ENCODE measurements around the gene CATSPERD.

DNA sequence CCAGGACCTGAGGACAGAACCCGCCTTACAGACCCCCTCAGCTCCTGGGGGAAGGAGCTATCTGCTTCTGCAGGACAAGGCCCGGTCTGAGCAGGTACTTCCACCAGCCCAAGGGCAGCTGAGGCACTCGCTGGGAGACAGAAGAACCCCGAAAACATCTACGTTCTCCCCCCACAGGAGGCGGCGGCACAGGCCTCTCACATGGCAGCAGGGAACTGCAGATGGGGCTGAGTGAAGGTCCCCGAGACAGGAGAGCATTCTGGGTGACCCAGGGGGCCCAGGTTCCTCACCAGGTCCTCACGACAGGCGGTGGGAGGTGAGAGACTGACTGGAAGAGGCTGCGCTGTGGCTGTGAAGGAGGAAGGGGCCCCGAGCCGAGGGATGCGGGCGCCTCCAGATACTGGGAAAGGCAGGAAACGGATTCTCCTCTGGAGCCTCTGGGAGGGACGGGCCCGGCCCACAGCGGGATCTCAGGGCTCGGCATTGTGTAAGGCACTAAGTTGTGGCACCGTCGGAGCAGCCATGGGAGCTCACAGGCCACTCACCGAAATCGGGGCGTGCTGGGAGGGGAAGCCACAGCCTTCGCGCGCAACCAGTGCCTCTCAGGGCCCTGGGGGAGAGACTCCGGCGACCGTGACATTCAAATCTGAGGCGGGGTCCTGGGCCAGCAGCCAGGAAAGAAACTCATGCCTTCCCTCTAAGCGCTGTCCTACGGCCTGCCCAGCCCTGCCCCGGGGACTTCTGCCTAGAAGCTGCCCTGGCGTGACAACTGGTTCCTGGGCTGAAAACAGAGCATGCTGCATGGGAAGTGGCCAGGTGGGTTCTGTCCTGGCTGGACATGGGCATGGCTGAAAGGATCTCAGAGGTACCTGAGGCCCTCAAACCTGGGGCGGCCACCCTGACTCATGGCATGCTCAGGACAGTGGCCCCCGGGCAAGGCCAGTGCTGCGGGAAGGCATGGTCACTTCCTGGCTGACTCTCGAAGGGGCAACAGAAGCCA lies 16.3 kb upstream of the CATSPERD start:
- no peak for TF ChIP-seq POLR2A (IDR thresholded peaks at IDR 0.05)
- no peak for TF ChIP-seq CTCF (IDR thresholded peaks at IDR 0.05)
- TF ChIP-seq POLR2AphosphoS5 (IDR thresholded peaks at IDR 0.05) = no peak

All from gastroesophageal sphincter (tissue), 3 donors.